SJSA1 (cell line): Measurements from ENCODE around the gene NRG2. TPM values are rescaled to one million over a fixed set of nuclear protein-coding genes. Genes with fewer than 3 reads are reported as not detected.

Experiments used
- DNase-seq, 2 experiments: peaks; one replicate each; pipeline ENCODE4 v3.0.0-alpha.2; 2015 to 2020; ENCODE audit warnings: low spot score in 2 of 2, low read depth in 1 of 2
- H3K27ac ChIP-seq: fragments of 250-450 bp; sonication (Bioruptor Pico); 2 replicates; pipeline ENCODE4 v1.5.1; 2020; ENCODE audit warnings: mild to moderate bottlenecking, moderate library complexity
- H3K27me3 ChIP-seq: fragments of 250-450 bp; sonication (Bioruptor Pico); replicated peaks from 2 replicates; pipeline ENCODE4 v1.5.1; 2020; ENCODE audit warnings: mild to moderate bottlenecking, moderate library complexity
- H3K36me3 ChIP-seq: fragments of 250-450 bp; sonication (Bioruptor Pico); 2 replicates; pipeline ENCODE4 v1.5.1; 2020; ENCODE audit warnings: mild to moderate bottlenecking
- H3K4me1 ChIP-seq: fragments of 250-450 bp; sonication (Bioruptor Pico); replicated peaks from 2 replicates; pipeline ENCODE4 v1.6.1; 2021; ENCODE audit warnings: mild to moderate bottlenecking
- H3K4me3 ChIP-seq: fragments of 250-450 bp; sonication (Bioruptor Pico); 2 replicates; pipeline ENCODE4 v1.5.1; 2020; ENCODE audit warnings: mild to moderate bottlenecking
- H3K9me3 ChIP-seq: fragments of 250-450 bp; sonication (Bioruptor Pico); replicated peaks from 2 replicates; pipeline ENCODE4 v1.5.1; 2020; ENCODE audit warnings: mild to moderate bottlenecking
- total RNA-seq: library from RNA; depleted of rRNA; stranded (reverse); fragments of >200 nt; shearing (Covaris generic); gene quantifications from 2 replicates; pipeline ENCODE4 v1.2.3, GENCODE V29; 2014

Gene NRG2
- total RNA-seq, 1 experiment from 2014 or later, result not detected

- no peak overlapping the region for H3K4me3 ChIP-seq
- no peak overlapping the region for H3K27ac ChIP-seq
- DNase-seq, result no peak
- H3K9me3 ChIP-seq, result 0 out of 2 replicates have a peak, but pooled peaks cover 2% of the 10 kb centered on the region
- H3K36me3 ChIP-seq, result no peaks in the 10 kb centered on the region
- H3K4me1 ChIP-seq, result no peaks in the 10 kb centered on the region
- peaks cover 61% of the 10 kb centered on the region for H3K27me3 ChIP-seq
Observed at GRCh38 chr5:140054086-140054689, 11.1 kb upstream of the NRG2 start.

DNA sequence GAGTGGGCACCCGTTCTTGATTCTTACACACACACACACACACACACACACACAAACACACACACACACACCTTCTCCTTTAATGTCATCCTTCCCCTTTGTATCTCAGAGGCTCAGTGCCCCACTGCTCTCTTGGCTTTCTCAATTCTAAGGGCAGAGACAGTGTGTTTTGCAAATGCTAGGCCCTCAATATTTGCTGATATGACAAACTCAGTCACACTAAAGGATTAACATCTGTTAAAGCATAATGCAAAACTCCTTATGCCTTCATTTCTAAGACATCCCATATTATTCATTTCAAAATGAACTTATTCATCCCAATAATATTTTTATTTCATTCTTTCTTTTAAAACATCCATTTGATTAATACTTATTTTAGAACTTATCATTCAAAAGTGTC lies 8.9 kb upstream of the NRG2 start:
- Histone ChIP-seq H3K4me3 (no peak overlapping the region), H3K4me1 (no peaks in the 10 kb centered on the region), H3K27ac (no peak overlapping the region), H3K36me3 (no peaks in the 10 kb centered on the region), H3K9me3 (no peaks in the 10 kb centered on the region), H3K27me3 (peaks cover 46% of the 10 kb centered on the region)
- no peak for DNase-seq

DNA sequence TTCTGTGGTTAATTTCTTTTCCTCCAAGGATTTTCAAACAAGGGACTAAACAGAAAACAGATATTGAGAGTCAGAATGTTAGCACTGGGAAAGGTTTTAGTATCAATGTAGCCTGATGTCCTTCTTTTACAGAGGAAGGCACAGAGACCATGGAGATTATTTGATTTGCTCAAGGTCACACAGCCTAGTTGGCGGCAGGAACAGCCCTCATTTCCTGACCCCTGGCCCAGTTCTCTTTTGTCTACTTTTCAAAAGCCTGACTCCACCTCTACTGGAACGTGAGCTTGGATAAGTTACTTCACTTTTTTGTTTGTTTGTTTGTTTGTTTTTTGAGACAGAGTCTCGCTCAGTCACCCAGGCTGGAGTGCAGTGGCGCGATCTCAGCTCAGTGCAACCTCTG lies 6.6 kb upstream of the NRG2 start:
- Histone ChIP-seq H3K4me1 (no peaks in the 10 kb centered on the region), H3K27me3 (peaks cover 44% of the 10 kb centered on the region), H3K27ac (no peak overlapping the region), H3K4me3 (no peak overlapping the region), H3K9me3 (no peaks in the 10 kb centered on the region), H3K36me3 (no peaks in the 10 kb centered on the region)
- DNase-seq, result no peak

- Histone ChIP-seq H3K4me1 (no peaks in the 10 kb centered on the region), H3K4me3 (no peak overlapping the region), H3K27me3 (peaks cover 44% of the 10 kb centered on the region), H3K27ac (no peak overlapping the region), H3K9me3 (no peaks in the 10 kb centered on the region), H3K36me3 (no peaks in the 10 kb centered on the region)
- no peak for DNase-seq
Observed at GRCh38 chr5:140049205-140049604, 6.1 kb upstream of the NRG2 start.

GRCh38 chr5:140044041-140044440 lies 942 bp upstream of the NRG2 start:
- DNase-seq, result no peak
- H3K4me3 ChIP-seq, result no peak overlapping the region
- no peak overlapping the region for H3K27ac ChIP-seq
- peaks cover 68% of the 10 kb centered on the region for H3K27me3 ChIP-seq
- H3K4me1 ChIP-seq, result peaks cover 21% of the 10 kb centered on the region
- no peaks in the 10 kb centered on the region for H3K36me3 ChIP-seq
- H3K9me3 ChIP-seq, result peaks cover 2% of the 10 kb centered on the region; the same call in 1 of the 2 replicates

DNA sequence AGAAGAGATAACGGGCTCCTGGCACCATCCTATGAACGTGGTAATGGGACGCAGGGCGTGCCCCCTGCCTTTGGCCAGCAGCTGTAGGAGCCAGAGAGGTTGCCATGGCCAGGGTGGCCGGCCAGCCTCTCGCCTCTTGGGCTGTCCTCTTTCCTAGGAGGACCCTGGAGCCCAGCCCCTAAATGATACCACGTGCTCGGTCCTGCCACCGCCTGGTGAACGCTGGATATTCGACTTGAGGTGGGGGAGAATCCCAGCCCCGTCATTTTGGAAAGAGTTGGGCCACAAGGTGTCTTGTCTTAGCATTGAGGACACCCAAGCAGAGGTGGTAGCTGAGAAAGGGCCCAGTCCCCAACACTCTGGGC lies 391 bp upstream of the NRG2 start:
- DNase-seq, result no peak
- H3K4me3 ChIP-seq, result peak overlapping the region; percentile 40
- H3K27me3 ChIP-seq, result peaks cover 70% of the 10 kb centered on the region
- peaks cover 2% of the 10 kb centered on the region; the same call in 1 of the 2 replicates for H3K9me3 ChIP-seq
- peaks cover 23% of the 10 kb centered on the region for H3K4me1 ChIP-seq
- no peaks in the 10 kb centered on the region for H3K36me3 ChIP-seq
- H3K27ac ChIP-seq, result no peak overlapping the region

DNA sequence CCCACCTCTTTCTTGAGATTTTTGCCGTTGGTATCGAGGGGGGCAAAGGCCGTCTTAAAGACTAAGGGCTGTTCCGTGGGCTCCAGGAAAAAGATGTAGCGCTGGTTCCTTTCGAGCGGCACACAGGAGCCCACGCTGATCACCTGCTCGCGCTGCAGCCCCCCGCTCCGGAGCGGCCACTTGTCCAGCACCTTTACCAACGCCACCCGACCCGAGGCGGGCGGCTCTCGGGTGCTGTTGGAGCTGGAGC lies 781 bp downstream of the NRG2 start:
- peaks cover 76% of the 10 kb centered on the region for H3K27me3 ChIP-seq
- H3K27ac ChIP-seq, result no peak overlapping the region
- H3K36me3 ChIP-seq, result no peaks in the 10 kb centered on the region
- H3K4me3 ChIP-seq, result peak overlapping the region; percentile 40
- peak in 1 of 2 experiments; percentile 17 for DNase-seq
- H3K4me1 ChIP-seq, result peaks cover 27% of the 10 kb centered on the region
- peaks cover 2% of the 10 kb centered on the region; the same call in 1 of the 2 replicates for H3K9me3 ChIP-seq

- no peak for DNase-seq
- Histone ChIP-seq H3K9me3 (peaks cover 2% of the 10 kb centered on the region; the same call in 1 of the 2 replicates), H3K27me3 (peaks cover 80% of the 10 kb centered on the region), H3K36me3 (no peaks in the 10 kb centered on the region), H3K4me3 (no peak overlapping the region), H3K4me1 (peaks cover 27% of the 10 kb centered on the region), H3K27ac (no peak overlapping the region)
Observed at GRCh38 chr5:140041492-140042392, 1.4 kb downstream of the NRG2 start.

- no peak for DNase-seq
- Histone ChIP-seq H3K4me1 (peaks cover 27% of the 10 kb centered on the region), H3K4me3 (no peak overlapping the region), H3K9me3 (peaks cover 2% of the 10 kb centered on the region; the same call in 1 of the 2 replicates), H3K27ac (no peak overlapping the region), H3K36me3 (no peaks in the 10 kb centered on the region), H3K27me3 (peaks cover 86% of the 10 kb centered on the region)
Observed at GRCh38 chr5:140041099-140041491, 2.0 kb downstream of the NRG2 start.

DNA sequence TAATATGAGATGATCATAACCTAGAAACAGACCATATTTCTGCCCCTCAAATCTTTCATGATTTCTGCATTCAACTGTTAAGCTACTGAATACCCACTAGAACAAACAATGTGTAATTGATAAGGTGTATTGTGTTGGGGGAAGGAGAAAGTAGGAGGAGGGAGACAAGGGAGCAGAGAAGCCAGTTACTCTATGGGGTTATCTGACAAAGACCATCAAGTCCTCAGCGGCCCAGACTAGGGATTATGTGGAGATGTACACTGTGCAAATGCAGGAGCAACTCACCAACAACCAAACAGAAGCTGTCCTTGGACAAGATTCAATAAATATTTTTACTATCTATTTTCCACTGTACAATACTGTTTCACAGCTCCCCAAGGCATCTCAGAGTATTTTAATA lies 2.7 kb downstream of the NRG2 start:
- H3K27ac ChIP-seq, result no peak overlapping the region

GRCh38 chr5:140039561-140039960 lies 3.5 kb downstream of the NRG2 start:
- Histone ChIP-seq H3K4me3 (no peak overlapping the region), H3K4me1 (peaks cover 27% of the 10 kb centered on the region), H3K27ac (no peak overlapping the region), H3K9me3 (peaks cover 2% of the 10 kb centered on the region; the same call in 1 of the 2 replicates), H3K27me3 (peaks cover 75% of the 10 kb centered on the region), H3K36me3 (no peaks in the 10 kb centered on the region)
- DNase-seq, result no peak

More for the DNA sequence above, 2.7 kb downstream of the NRG2 start:
- DNase-seq, result no peak
- Histone ChIP-seq H3K4me1 (peaks cover 27% of the 10 kb centered on the region), H3K9me3 (peaks cover 2% of the 10 kb centered on the region; the same call in 1 of the 2 replicates), H3K36me3 (no peaks in the 10 kb centered on the region), H3K27me3 (peaks cover 83% of the 10 kb centered on the region), H3K4me3 (no peak overlapping the region)

DNA sequence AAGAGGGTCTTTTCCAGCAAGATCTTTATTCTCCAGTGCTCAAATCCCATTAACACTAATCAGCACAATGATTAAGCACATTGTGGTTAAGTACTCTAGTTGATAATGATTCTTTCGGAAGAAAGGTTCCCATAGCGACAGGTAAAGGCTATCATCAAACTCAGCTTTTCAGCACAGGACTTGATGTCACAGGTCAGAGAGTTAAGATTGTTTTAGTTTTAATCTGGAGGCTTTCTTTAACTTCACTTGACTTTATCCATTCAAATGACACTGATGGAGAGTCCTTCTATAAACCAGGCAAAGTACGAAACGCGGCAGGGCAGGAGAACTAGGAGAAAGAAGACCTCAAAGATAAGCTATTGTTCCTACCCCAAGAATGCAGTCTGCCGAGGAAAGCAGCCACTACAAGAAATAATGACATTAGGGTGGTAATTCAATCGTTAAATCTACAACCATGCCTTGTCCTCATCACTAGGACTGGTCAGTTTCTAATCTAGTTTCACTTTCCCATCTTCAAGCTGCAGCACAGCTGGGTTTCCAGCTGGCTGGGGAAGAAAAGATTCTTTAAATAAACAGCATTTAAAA lies 4.6 kb downstream of the NRG2 start:
- Histone ChIP-seq H3K9me3 (peaks cover 2% of the 10 kb centered on the region; the same call in 1 of the 2 replicates), H3K27ac (no peak overlapping the region)
- DNase-seq, result peak in 1 of 2 experiments; percentile 26

DNA sequence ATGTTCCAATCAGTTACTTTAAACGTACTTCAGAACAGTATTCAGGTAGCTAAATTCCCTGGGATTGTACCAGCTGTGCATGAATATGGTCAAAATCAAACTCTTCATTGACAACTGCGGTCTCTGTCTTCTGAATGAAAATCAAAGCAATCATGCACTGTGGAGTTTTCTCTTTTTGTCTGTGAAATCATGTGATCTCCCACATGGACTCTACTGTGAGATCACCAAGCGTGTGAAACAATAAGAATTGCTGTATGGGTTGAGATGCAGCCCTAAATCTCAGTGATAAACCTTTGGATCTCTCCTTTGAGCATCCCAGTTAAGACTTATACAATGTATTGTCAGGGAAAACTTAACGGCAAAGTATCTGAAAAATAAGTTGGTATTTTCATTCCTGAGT lies 6.1 kb downstream of the NRG2 start:
- no peak overlapping the region for H3K27ac ChIP-seq
- 0 out of 2 replicates have a peak, but pooled peaks cover 2% of the 10 kb centered on the region for H3K9me3 ChIP-seq
- peaks cover 62% of the 10 kb centered on the region for H3K27me3 ChIP-seq
- no peak overlapping the region for H3K4me3 ChIP-seq
- DNase-seq, result no peak
- no peaks in the 10 kb centered on the region for H3K36me3 ChIP-seq
- H3K4me1 ChIP-seq, result 0 out of 2 replicates have a peak, but pooled peaks cover 7% of the 10 kb centered on the region

More for the DNA sequence above, 4.6 kb downstream of the NRG2 start:
- peaks cover 64% of the 10 kb centered on the region for H3K27me3 ChIP-seq
- no peaks in the 10 kb centered on the region for H3K36me3 ChIP-seq
- peaks cover 20% of the 10 kb centered on the region for H3K4me1 ChIP-seq
- peak overlapping the region; percentile 29 for H3K4me3 ChIP-seq

GRCh38 chr5:140035881-140036280 lies 7.2 kb downstream of the NRG2 start:
- Histone ChIP-seq H3K27ac (no peak overlapping the region), H3K9me3 (0 out of 2 replicates have a peak, but pooled peaks cover 2% of the 10 kb centered on the region), H3K4me3 (no peak overlapping the region), H3K36me3 (no peaks in the 10 kb centered on the region), H3K27me3 (peaks cover 57% of the 10 kb centered on the region), H3K4me1 (0 out of 2 replicates have a peak, but pooled peaks cover 7% of the 10 kb centered on the region)
- no peak for DNase-seq
